MM.1S (cell line): Measurements from ENCODE around the gene KRTAP10-6.

Experiments
- EZH2 ChIP-seq: fragments of 300-600 bp; sonication (generic); optimal IDR thresholded peaks from 2 replicates; pipeline ENCODE3; 2017; ENCODE audit warnings: low read depth, mild to moderate bottlenecking, antibody characterized with exemption, low read length, mixed read lengths
- EZH2phosphoT487 ChIP-seq: fragments of 300-600 bp; sonication (generic); IDR thresholded peaks from 2 replicates; pipeline ENCODE4 v1.6.1; 2018; ENCODE audit warnings: antibody characterized with exemption, low read length
- TF ChIP-seq, protein P1 (sequence below): fragments of 300-600 bp; sonication (generic); IDR thresholded peaks from 2 replicates; pipeline ENCODE4 v1.5.1; 2016; ENCODE audit warnings: antibody characterized with exemption, low read length, mixed read lengths

DNA sequence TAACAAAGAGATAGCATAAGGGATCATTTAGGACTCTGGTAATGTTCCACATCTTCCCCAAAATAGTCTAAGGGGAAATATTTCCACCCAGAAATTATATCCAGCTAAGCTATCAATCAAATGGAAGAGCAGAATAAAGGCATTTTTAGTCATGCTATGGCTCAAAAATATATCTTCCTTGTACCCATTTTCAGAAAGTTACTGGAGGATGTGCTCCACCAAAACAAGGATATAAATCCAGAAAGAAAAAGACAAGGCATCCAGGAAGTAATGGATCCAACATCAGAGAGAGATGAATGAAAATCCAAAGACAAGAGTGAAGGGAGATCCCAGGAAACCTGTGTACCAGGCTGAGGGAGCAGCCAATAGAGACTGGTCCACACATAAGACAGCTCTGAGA is 16.9 kb upstream of the KRTAP10-6 start:
- TF ChIP-seq, protein P1, sequence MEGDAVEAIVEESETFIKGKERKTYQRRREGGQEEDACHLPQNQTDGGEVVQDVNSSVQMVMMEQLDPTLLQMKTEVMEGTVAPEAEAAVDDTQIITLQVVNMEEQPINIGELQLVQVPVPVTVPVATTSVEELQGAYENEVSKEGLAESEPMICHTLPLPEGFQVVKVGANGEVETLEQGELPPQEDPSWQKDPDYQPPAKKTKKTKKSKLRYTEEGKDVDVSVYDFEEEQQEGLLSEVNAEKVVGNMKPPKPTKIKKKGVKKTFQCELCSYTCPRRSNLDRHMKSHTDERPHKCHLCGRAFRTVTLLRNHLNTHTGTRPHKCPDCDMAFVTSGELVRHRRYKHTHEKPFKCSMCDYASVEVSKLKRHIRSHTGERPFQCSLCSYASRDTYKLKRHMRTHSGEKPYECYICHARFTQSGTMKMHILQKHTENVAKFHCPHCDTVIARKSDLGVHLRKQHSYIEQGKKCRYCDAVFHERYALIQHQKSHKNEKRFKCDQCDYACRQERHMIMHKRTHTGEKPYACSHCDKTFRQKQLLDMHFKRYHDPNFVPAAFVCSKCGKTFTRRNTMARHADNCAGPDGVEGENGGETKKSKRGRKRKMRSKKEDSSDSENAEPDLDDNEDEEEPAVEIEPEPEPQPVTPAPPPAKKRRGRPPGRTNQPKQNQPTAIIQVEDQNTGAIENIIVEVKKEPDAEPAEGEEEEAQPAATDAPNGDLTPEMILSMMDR, result no peak
- TF ChIP-seq EZH2phosphoT487, result no peak
- TF ChIP-seq EZH2, result no peak
